H9 (cell line): Measurements from ENCODE around the gene TEX261. TPM values are rescaled to one million over a fixed set of nuclear protein-coding genes. Genes with fewer than 3 reads are reported as not detected.
A peak's percentile ranks its signal among the peaks of the same experiment; 100 is the strongest.

ENCODE experiments used
- DNase-seq: peaks from one replicate; pipeline ENCODE4 v3.0.0-alpha.2; 2017
- H2AFZ ChIP-seq: one replicate; pipeline ENCODE4 v1.6.1; 2013; ENCODE audit warnings: mild to moderate bottlenecking, low read length, control low read depth, moderate library complexity
- H2AK5ac ChIP-seq: 2 replicates; pipeline ENCODE4 v1.6.1; 2013; ENCODE audit warnings: low read length, control low read depth, mixed read lengths; ENCODE audit not compliant: insufficient read length
- H2BK120ac ChIP-seq: one replicate; pipeline ENCODE4 v1.6.1; 2013; ENCODE audit warnings: low read depth, mild to moderate bottlenecking, low read length, control low read depth, inconsistent platforms; ENCODE audit not compliant: poor library complexity, severe bottlenecking
- H2BK12ac ChIP-seq: 2 replicates; pipeline ENCODE4 v1.6.1; 2013; ENCODE audit warnings: low read length, control low read depth, mixed read lengths, low read depth; ENCODE audit not compliant: insufficient read length
- H2BK15ac ChIP-seq: 2 replicates; pipeline ENCODE4 v1.6.1; 2013; ENCODE audit warnings: low read depth, low read length, control low read depth
- H2BK20ac ChIP-seq: one replicate; pipeline ENCODE4 v1.6.1; 2013; ENCODE audit warnings: low read depth, mild to moderate bottlenecking, low read length, control low read depth, inconsistent platforms; ENCODE audit not compliant: poor library complexity, severe bottlenecking
- H2BK5ac ChIP-seq: 2 replicates; pipeline ENCODE4 v1.6.1; 2013; ENCODE audit warnings: low read length, control low read depth, mixed read lengths; ENCODE audit not compliant: insufficient read length
- H3K14ac ChIP-seq: 2 replicates; pipeline ENCODE4 v1.6.1; 2013; ENCODE audit warnings: low read length, control low read depth; ENCODE audit not compliant: insufficient read depth
- H3K18ac ChIP-seq: 2 replicates; pipeline ENCODE4 v1.6.1; 2013; ENCODE audit warnings: low read depth, mild to moderate bottlenecking, mixed read lengths, low read length, control low read depth; ENCODE audit not compliant: insufficient read length
- H3K23ac ChIP-seq: 2 replicates; pipeline ENCODE4 v1.6.1; 2013; ENCODE audit warnings: low read length, control low read depth, mixed read lengths, low read depth; ENCODE audit not compliant: insufficient read length
- H3K23me2 ChIP-seq: 2 replicates; pipeline ENCODE4 v1.6.1; 2013; ENCODE audit warnings: low read depth, mild to moderate bottlenecking, mixed read lengths, low read length, control low read depth; ENCODE audit not compliant: insufficient read length, poor library complexity, severe bottlenecking
- H3K27ac ChIP-seq: 2 replicates; pipeline ENCODE4 v1.5.1; 2013; ENCODE audit warnings: low read length, control low read depth, mixed read lengths, low read depth; ENCODE audit not compliant: insufficient read length
- H3K27me3 ChIP-seq: 2 replicates; pipeline ENCODE4 v1.6.1; 2013; ENCODE audit warnings: low read length, control low read depth, inconsistent platforms; ENCODE audit not compliant: insufficient read depth
- H3K4ac ChIP-seq: 2 replicates; pipeline ENCODE4 v1.6.1; 2013; ENCODE audit warnings: low read depth, mild to moderate bottlenecking, control low read depth, inconsistent platforms, low read length, moderate library complexity
- H3K4me1 ChIP-seq: 2 replicates; pipeline ENCODE4 v1.6.1; 2013; ENCODE audit warnings: low read length, control low read depth, inconsistent platforms; ENCODE audit not compliant: insufficient read depth
- H3K4me2 ChIP-seq: 2 replicates; pipeline ENCODE4 v1.6.1; 2013; ENCODE audit warnings: low read length, control low read depth, mixed read lengths; ENCODE audit not compliant: insufficient read length, insufficient read depth
- H3K56ac ChIP-seq: 2 replicates; pipeline ENCODE4 v1.6.1; 2013; ENCODE audit warnings: low read depth, mild to moderate bottlenecking, mixed read lengths, low read length, control low read depth; ENCODE audit not compliant: insufficient read length
- H3K79me1 ChIP-seq: 2 replicates; pipeline ENCODE4 v1.6.1; 2013; ENCODE audit warnings: low read depth, mild to moderate bottlenecking, moderate library complexity, low read length, control low read depth, inconsistent platforms; ENCODE audit not compliant: insufficient read depth, poor library complexity, severe bottlenecking
- H3K79me2 ChIP-seq: 2 replicates; pipeline ENCODE4 v1.6.1; 2013; ENCODE audit warnings: low read length, control low read depth, inconsistent platforms; ENCODE audit not compliant: insufficient read depth
- H3K9ac ChIP-seq: 2 replicates; pipeline ENCODE4 v1.6.1; 2013; ENCODE audit warnings: low read length, control low read depth, mixed read lengths; ENCODE audit not compliant: insufficient read length; ENCODE audit errors: extremely low read depth
- H3K9me3 ChIP-seq: one replicate; pipeline ENCODE4 v1.6.1; 2013; ENCODE audit warnings: low read depth, low read length, inconsistent platforms; ENCODE audit not compliant: control insufficient read depth
- H3T11ph ChIP-seq: one replicate; pipeline ENCODE4 v1.6.1; 2013; ENCODE audit warnings: mild to moderate bottlenecking, low read length, control low read depth, inconsistent platforms
- H4K20me1 ChIP-seq: one replicate; pipeline ENCODE4 v1.6.1; 2013; ENCODE audit not compliant: control insufficient read depth, insufficient read length, insufficient read depth
- H4K5ac ChIP-seq: 2 replicates; pipeline ENCODE4 v1.6.1; 2013; ENCODE audit warnings: low read depth, mild to moderate bottlenecking, mixed read lengths, low read length, control low read depth; ENCODE audit not compliant: insufficient read length
- H4K8ac ChIP-seq: replicated peaks from 2 replicates; pipeline ENCODE4 v1.6.1; 2013; ENCODE audit warnings: low read length, control low read depth, mixed read lengths, low read depth; ENCODE audit not compliant: insufficient read length
- H4K91ac ChIP-seq: 2 replicates; pipeline ENCODE4 v1.6.1; 2013; ENCODE audit warnings: low read depth, mild to moderate bottlenecking, moderate library complexity, mixed read lengths, low read length, control low read depth; ENCODE audit not compliant: insufficient read length
- H3K27ac Mint-ChIP-seq, 3 experiments: 2 replicates in 2 of 3; 3 replicates in 1 of 3; pipeline ENCODE4 v1.8.0; 2020 to 2021; ENCODE audit warnings: mixed read lengths in 3 of 3, mild to moderate bottlenecking in 1 of 3, moderate library complexity in 1 of 3
- H3K27me3 Mint-ChIP-seq: 2 replicates; pipeline ENCODE4 v1.8.0; 2021; ENCODE audit warnings: low read depth, mild to moderate bottlenecking, moderate library complexity, mixed read lengths
- H3K36me3 Mint-ChIP-seq, 3 experiments: 2 replicates in 2 of 3; 3 replicates in 1 of 3; pipeline ENCODE4 v1.8.0; 2020 to 2021; ENCODE audit warnings: low read depth in 3 of 3, mixed read lengths in 3 of 3; ENCODE audit not compliant: insufficient read depth in 1 of 3
- H3K4me1 Mint-ChIP-seq, 2 experiments: 2 replicates each; pipeline ENCODE4 v1.8.0; 2020; ENCODE audit warnings: mixed read lengths in 2 of 2
- H3K4me3 Mint-ChIP-seq, 2 experiments: 2 replicates in 1 of 2; 3 replicates in 1 of 2; pipeline ENCODE4 v1.8.0; 2020 to 2021; ENCODE audit warnings: mild to moderate bottlenecking in 2 of 2, mixed read lengths in 2 of 2, moderate library complexity in 1 of 2
- H3K9me3 Mint-ChIP-seq, 2 experiments: 2 replicates in 1 of 2; 3 replicates in 1 of 2; pipeline ENCODE4 v1.8.0; 2020; ENCODE audit warnings: mild to moderate bottlenecking in 2 of 2, mixed read lengths in 2 of 2, moderate library complexity in 1 of 2
- WGBS: extraction: QIAGEN DNeasy Blood & Tissue Kit; methylation state at CpG from one replicate; pipeline ENCODE4 v1.1.7; 2013; ENCODE audit warnings: missing lambda C conversion rate, low lambda C conversion rate, mixed read lengths; ENCODE audit not compliant: insufficient read length; ENCODE audit errors: extremely low coverage; 5-methylcytosine and 5-hydroxymethylcytosine counted together
- total RNA-seq: library from RNA; stranded (reverse); gene quantifications from 2 replicates; pipeline ENCODE4 v1.2.1, GENCODE V29; 2021
- TF ChIP-seq, protein P1 (sequence below): fragments of 200-600 bp; sonication (generic); conservative IDR thresholded peaks from 3 replicates; pipeline ENCODE4 v1.8.0; 2021; ENCODE audit warnings: antibody characterized with exemption, mild to moderate bottlenecking

TEX261 gene
- total RNA-seq, 1 experiment from 2014 or later = 19.2 TPM

DNA sequence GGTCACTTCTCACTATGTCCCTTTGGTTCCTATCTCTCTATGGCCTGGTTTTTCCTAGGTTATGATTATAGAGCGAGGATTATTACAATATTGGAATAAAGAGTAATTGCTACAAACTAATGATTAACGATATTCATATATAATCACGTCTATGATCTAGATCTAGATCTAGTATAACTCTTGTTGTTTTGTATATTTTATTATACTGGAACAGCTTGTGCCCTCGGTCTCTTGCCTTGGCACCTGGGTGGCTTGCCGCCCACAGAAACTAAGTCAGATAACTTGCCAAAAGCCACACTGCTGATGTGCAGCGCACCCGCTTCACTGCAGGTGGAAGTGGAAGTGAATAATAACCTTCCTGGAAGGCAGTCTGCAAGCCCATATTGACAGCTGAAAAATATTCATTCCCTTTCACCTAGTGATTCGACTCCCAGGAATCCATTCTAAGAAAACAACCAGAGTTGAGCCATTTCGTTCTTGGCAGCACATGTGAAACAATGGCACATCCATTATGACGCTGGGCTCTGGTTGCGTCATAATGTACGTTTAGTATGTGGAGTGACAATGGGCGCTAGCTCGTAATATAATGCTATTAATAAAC is 17.0 kb downstream of the TEX261 start:
- Histone ChIP-seq H3K79me2 (no peaks in the 10 kb centered on the region), H3K27ac (no peak overlapping the region), H3K4me2 (peak overlapping the region; percentile 63), H3K79me1 (no peaks in the 10 kb centered on the region), H3K23me2 (peaks cover 7% of the 10 kb centered on the region), H4K20me1 (no peaks in the 10 kb centered on the region), H2BK12ac (no peak overlapping the region), H3K27me3 (peaks cover 2% of the 10 kb centered on the region; the same call in 1 of the 2 replicates), H3K9ac (no peak overlapping the region), H3T11ph (no peak overlapping the region), H2BK5ac (no peak overlapping the region), H2AFZ (no peak overlapping the region), H2BK15ac (no peak overlapping the region), H4K8ac (no peak overlapping the region), H3K4ac (no peak overlapping the region), H2BK20ac (no peak overlapping the region), H3K18ac (no peak overlapping the region), H4K91ac (no peak overlapping the region), H3K56ac (no peak overlapping the region), H3K4me1 (no peaks in the 10 kb centered on the region), H3K14ac (no peak overlapping the region), H2BK120ac (no peak overlapping the region), H3K23ac (no peak overlapping the region), H4K5ac (no peak overlapping the region), H3K9me3 (no peaks in the 10 kb centered on the region), H2AK5ac (no peak overlapping the region)
- H3K4me1 Mint-ChIP-seq = peaks cover 12 to 14% of the 10 kb centered on the region in 2 experiments
- no CpG with 5 or more reads among the region's 14 CpGs for WGBS
- no peaks in the 10 kb centered on the region for H3K9me3 Mint-ChIP-seq
- no peaks in the 10 kb centered on the region for H3K36me3 Mint-ChIP-seq
- H3K27me3 Mint-ChIP-seq = peaks cover 57% of the 10 kb centered on the region
- DNase-seq = no peak
- no peak overlapping the region for H3K27ac Mint-ChIP-seq
- peak overlapping the region; percentile 68 to 81 for H3K4me3 Mint-ChIP-seq
- TF ChIP-seq, protein P1, sequence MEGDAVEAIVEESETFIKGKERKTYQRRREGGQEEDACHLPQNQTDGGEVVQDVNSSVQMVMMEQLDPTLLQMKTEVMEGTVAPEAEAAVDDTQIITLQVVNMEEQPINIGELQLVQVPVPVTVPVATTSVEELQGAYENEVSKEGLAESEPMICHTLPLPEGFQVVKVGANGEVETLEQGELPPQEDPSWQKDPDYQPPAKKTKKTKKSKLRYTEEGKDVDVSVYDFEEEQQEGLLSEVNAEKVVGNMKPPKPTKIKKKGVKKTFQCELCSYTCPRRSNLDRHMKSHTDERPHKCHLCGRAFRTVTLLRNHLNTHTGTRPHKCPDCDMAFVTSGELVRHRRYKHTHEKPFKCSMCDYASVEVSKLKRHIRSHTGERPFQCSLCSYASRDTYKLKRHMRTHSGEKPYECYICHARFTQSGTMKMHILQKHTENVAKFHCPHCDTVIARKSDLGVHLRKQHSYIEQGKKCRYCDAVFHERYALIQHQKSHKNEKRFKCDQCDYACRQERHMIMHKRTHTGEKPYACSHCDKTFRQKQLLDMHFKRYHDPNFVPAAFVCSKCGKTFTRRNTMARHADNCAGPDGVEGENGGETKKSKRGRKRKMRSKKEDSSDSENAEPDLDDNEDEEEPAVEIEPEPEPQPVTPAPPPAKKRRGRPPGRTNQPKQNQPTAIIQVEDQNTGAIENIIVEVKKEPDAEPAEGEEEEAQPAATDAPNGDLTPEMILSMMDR = no peak; the same call in 2 of the 3 replicates
